ENCODE data around the gene APOBEC3H.

APOBEC3H gene

DNA sequence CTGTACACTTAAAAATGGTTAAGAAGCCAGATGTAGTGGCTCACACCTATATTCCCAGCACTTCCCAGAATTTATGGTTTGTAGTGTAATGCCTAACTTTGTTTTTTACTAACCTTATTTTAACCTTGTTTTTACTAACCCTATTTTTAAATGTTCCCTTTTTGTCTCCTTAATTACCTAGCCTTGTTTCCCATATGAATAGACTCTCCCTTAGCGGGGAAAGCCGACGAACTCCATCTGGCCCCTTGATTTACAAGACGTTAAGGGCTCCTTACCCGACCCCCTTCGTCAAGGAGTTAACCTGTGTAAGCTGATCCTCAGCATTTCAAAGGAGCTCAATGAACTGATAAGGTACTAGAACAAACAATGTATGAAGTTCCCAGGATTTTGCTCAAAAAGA is 17.1 kb downstream of the APOBEC3H start:
- no peak for DNase-seq

DNA sequence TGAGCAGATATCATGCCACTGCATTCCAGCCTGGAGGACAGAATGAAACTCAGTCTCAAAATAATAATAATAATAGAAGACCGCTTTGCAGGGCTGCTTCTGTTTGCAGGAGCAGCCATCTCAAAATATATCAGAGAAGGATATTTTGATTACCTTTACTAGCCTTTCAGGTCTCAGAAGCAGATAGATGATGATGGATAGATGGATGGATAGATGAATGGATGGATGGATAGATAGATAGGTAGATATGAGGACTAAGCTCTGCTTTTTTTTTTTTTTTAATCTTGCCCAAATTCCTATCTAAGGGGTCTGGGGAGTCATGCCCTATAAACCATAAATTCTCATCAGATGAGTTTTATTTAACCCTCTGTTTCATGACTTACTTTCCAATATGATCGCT is 18.5 kb downstream of the APOBEC3H start:
- no peak for DNase-seq

DNA sequence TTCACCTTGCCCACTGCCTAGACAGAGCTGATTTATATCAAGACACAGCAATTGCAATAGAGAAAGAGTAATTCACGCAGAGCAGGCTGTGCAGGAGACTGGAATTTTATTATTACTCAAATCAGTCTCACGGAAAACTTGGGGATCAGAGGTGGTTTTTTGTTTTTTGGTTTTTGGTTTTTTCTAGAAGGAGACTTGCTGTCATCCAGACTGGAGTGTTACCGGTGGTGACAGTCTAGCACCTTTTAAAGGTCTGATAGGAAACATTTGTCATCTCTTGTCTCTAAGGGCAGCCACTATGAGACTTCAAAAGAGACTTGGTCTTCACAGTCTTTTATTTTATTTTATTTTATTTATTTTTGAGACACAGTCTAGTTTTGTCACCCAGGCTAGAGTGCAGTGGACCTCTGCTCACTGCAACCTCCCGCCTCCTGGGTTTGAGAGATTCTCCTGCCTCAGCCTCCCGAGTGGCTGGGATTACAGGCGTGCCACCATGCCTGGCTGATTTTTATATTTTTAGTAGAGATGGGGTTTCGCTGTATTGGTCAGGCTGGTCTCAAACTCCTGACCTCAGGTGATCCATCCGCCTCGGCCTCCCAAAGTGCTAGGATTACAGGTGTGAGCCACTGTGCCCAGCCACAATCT is 19.1 kb downstream of the APOBEC3H start:
- DNase-seq = no peak

DNA sequence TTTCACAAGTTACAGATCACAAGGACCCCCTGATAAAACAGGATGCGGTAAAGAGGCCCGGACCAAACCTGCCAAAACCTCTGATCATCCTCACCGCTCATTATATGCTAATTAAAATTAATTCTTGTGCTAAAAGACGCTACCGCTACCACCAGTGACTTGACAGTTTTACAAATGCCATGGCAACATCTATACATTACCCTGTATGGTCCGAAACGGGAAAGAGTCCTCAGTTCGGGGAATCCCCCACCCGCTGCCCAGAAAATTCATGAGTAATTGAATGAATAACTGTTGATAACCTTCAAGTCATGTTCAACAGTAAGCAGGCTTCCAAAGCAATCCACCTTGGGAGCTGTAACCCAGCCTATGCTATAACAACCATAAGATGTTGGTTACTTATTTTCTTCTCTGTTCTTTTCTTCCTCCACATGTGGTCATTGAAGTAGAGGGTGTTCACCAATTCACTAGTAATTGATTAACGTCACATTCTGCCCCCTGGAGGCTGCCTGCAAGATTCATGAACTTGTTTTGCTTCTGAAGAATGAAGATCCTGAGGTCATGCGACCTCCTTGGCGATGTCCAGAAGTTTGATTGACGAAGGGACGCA is 20.6 kb downstream of the APOBEC3H start:
- no peak for DNase-seq

DNA sequence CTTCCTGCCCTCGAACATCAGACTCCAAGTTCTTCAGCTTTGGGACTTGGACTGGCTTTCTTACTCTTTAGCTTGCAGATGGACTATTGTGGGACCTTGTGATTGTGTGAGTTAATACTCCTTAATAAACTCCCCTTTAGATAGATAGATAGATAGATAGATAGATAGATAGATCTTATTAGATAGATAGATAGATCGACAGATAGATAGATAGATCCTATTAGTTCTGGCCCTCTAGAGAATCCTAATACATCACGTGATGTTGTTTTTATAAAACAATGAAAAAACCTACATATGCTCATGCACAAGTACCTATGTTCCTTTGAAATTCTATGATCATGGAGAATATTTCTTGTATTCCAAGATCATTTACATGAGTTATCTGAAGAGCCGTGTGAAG is 23.9 kb downstream of the APOBEC3H start:
- no peak for DNase-seq

DNA sequence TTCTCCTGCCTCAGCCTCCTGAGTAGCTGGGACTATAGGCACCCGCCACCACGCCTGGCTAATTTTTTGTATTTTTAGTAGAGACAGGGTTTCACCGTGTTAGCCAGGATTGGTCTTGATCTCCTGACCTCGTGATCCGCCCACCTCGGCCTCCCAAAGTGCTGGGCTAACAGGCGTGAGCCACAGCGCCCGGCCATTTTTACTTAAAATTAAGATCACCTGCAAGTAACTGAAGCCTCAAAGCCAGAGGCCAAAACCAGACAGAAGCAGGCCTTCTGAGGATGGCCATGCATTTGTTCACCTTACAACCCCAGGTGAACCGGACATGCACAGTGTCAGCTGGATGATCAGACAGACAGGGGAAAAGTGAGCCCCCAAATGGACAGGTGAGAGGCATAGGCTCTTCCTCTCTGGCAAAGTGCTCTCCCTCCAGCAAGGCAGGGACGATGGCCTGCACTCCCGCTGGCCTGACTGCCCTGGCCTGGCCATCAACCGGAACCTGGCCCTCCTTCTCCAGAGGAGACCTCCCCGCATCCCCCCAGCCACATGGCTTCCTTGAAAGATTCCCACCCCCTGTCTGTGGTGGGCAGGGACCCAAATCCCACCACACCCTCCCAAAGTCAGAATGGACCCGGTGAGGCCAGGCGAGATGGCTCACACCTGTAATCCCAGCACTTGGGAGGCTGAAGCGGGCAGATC is 25.9 kb downstream of the APOBEC3H start:
- no peak for DNase-seq

DNA sequence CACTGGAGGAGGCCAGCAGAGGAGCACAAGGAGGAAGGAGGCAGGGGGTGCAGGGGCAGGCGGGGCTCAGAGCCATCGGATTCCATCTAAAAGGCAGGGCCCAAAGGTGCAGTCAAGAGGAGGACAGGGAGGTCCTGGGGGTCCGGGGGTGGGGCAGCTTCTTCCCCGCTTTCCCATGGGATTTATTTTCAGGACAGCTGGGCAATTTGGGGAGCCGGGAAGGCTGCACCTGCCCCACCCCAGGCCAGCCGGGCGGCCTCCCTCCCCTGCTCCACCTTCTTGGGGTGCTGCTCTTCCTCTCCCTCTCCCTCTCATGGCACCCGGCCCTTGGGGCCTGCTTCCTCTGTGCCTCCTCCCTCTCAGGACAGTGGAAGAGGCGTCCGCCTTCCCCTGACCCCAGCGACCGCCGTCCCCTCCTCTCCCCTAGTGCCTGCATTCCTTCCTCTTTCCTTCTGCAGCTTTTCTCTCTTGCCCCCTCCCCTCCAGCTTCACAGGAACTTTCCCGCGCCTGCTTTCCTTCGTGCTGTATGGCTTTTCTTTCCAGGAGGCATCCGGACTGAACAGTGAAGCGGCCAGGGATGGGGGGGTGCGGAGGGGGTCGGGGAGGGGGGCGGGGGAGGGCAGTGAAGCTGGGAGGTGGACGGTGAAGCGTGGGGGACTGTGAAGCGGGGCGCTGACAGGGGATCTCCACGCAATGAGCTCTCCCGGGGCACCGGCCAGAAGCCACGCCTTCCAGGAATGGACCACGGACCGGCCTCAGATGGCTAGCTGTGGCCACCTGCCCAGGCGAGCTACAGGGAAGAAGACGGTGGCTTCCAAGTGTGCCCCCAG is 26.9 kb downstream of the APOBEC3H start:
- DNase-seq = no peak

DNA sequence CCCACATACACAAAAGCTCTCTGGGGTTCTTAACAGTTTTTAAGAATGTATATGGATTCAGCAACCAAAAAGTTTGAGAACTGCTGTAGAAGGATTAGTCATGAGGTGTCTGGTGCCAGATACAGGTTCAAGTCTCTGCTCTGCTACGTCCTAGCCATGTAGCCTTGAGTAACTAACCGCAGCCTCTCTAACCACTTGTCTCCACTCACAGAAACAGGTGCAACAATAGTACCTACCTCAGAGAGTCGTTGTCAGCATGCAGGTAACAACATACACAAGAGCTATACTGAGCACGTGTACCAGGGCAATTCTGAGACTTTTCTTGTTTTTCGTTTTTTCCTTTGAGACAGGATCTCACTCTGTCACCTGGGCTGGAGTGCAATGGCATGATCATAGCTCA is 28.6 kb downstream of the APOBEC3H start:
- DNase-seq = peak; percentile 5

DNA sequence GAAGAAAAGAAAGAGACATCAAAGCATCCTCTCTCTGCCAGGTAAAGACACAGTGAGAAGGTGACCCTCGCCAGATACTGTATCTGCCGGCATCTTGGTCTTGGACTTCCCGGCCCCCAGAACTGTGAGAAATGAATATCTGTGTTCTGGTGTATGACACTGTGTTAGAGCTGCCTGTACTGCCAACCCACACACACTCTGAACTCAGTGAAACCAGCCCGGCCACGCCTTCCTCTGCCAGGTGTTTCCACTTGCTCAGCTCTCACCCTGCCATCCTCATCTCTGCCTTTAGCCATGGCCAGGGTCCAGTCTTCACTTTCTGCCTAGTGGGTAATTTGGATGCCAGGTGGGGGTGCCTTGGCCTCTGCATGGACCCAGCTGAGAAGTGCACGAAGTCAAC is 31.5 kb downstream of the APOBEC3H start:
- no peak for DNase-seq

DNA sequence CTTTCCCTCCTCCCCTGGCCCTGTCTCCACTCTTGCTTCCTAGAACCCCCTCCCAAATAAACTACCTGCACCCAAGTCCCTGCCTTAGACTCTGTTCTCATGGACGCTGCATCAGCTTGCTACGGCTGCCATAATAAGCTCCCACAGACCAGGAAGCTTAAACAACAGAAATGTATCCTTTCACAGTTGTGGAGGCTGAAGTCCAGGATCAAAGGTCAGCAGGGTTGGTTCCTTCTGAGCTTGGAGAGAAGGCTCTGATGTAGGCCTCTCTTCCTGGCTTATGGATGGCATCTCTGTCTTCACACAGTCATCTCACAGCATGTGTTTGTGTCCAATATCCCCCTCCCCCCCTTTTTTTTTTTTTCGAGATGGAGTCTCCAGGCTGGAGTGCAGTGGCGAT is 32.0 kb downstream of the APOBEC3H start:
- no peak for DNase-seq

DNA sequence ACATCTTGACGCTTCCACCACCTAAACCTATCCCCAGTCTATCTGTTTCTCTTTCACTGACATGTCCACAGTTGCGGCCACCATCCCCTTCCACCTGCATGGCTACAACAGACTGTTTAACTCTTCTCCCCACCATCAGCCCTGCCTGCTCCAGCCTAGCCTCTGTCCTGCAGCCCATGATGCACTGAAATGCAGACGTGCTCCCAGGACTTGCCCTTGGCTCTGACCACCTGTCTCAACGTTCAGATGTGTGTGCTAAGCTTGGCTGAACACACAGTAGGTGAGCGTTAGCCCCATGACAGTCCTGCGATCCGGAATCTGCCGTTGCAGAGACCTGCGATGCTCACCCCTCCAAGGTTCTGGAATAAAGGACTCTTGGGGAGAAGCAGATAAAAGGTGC is 32.7 kb downstream of the APOBEC3H start:
- DNase-seq = no peak

DNA sequence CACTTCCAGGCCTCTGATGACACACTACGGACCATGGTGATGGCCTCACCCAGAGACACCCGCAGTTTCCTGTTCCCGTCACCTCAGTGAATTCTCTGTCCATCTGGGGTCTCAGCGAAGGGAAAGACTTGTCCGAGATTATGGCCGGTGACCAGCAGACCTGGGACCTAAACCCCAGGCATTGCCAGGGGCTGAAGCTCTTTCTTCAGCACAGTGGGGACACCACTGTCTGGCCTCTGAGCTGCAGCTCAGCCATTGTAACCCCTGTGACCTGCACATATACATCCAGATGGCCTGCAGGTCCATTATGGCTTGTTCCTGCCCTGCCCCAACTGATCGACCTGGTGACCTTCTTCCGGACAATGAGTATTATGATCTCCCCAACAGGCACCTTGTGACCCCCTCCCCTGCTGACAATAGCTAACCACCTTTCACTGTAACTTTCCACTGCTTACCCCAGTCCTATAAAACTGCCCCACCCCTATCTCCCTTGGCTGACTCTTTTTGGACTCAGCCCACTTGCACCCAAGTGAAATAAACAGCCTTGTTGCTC is 33.2 kb downstream of the APOBEC3H start:
- no peak for DNase-seq

DNA sequence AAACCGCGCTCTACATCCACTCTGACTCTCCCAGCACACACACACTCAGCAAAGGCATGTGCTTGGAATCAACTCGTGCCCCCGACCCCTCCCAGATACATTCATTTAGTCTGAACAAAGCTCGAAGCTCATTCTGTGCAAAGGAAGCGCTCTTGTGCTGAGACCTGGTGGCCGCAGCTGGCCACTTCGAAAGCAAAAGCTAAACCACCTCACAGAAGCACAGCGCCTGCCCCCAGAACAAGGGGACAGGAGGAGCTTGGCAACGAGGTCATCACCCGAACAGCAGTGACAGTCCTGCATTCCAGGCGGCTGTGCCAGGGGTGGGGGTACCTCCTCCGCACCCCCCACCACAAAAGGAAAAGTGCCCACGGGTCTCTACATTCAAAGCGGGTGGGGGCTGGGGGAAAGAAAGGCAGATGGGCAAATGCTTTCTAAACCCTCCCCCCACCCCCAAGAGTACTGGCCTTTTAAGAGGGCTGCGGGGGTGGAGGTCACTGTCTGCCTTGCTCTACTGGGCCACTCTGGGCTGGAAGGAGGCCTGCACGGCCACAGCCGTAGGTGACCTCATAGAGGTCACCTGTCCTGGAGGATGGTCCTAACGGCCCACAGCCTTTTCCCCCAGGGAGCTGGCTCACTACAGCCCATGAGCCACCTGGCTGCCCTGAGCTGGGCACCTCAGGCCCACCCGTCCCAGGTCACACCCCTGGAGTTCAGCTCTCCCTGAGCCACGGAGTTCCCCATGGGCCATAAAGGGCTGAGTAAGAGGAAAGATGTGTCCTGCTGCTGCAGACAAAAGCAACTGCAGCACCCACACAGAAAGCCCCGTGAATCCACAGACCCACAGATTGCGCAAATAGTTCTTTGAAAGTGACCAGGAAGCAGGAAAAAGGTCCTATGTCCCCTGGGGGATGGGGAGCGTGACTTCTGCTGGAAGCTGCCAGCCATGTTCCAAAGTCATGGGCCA is 34.1 kb downstream of the APOBEC3H start:
- DNase-seq = no peak

DNA sequence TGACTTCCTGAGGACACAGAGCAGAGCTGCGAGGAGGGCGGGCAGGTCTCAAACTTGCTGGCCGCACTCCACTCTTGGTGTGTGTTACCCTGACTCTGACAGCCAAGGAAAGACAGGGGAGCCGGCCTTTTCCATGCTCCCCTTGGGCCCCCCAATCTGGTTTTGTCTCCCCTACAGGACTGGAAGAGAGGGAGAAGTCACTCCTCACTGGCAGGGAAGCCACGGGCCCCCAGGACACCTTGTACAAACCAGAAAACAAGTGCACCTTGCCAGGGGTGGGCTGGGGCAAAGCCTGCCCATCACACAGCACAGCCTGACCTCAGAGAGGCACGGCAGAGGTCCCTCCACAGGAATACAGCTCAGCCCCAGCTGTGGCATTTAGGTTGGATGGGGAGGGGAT is 35.2 kb downstream of the APOBEC3H start:
- DNase-seq = no peak

DNA sequence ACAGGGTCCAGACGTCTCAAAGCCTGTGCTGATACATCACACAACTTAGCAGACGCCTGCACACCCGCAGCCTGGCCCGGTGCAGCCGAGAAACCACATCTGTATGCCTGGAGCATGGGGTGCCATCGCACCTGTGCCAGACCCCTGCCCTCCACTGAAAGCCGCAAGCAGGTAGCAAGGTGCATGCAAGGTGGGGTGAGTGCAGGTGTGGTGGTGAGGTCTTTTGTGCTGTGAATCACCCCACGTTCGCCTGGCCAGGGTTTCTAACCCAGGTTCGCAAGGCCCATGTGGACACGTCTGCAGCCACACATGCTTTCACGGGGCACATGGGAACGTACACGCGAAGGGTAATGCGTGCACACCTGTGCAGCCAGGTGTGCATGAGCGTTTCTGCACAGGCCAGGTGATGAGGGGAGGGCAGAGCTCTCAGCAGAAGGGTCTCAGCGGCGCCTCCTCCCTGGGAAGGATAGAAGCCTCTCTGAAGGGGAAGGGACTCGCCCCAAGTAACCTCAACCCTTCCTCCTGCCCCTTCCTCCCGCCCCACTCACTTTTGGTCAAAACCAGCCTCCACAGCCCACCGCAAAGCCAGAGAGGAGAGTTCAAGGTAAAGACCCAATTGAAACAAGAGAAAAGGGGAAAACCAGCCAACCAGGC is 36.0 kb downstream of the APOBEC3H start:
- no peak for DNase-seq

DNA sequence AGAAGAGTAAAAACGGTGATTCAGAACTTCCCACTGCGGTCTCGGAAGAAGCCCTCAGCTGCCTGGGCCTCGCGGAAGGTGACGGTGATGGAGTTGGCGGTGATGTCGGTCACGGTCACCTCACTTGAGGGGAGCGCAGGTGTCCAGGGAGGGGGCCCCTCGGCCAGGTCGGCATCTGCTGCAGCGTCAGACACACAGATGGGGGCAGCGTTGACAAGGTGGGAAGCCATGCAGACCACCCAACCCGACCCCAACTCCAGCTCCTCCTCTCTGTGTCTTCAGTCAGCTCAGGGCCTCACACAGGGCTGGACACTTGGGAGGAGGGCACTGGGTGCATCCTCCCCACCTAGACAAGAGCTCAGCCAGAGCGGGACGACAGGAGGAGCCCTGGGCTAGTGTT is 36.8 kb downstream of the APOBEC3H start:
- no peak for DNase-seq

DNA sequence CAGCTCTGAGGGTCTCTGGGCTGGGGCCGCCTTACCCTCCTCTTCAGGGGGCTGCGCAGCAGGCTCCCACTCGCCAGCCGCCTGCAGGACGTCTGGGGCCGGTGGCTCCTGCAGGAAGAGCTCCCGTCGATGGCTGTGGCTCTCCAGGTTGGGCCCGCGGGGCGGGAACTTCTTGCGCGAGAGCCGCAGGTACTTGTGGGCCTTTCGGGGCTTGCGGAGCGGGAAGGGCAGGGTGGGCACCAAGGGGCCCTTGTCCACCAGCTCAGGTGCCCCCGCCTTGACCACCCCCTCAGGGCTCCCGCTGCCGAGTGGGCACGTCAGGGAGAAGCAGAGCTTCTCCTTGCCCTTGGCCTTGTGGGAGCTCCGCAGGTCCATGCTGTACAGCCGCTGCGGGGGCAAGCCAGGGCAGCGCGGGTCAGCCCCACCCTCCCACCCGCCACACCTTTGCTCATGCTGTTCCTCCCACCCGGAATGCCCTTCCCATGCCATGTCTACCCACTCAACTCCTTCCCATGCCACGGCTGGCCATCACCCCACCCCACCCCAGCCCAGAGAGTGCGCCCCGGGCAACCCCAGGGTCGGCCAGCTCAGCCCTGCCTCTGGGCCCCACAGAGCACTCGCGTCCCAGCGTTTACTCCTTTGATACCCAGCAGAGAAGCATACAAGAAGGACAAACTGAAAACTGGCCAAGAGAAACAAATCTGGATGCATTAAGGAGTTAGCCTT is 37.5 kb downstream of the APOBEC3H start:
- no peak for DNase-seq

DNA sequence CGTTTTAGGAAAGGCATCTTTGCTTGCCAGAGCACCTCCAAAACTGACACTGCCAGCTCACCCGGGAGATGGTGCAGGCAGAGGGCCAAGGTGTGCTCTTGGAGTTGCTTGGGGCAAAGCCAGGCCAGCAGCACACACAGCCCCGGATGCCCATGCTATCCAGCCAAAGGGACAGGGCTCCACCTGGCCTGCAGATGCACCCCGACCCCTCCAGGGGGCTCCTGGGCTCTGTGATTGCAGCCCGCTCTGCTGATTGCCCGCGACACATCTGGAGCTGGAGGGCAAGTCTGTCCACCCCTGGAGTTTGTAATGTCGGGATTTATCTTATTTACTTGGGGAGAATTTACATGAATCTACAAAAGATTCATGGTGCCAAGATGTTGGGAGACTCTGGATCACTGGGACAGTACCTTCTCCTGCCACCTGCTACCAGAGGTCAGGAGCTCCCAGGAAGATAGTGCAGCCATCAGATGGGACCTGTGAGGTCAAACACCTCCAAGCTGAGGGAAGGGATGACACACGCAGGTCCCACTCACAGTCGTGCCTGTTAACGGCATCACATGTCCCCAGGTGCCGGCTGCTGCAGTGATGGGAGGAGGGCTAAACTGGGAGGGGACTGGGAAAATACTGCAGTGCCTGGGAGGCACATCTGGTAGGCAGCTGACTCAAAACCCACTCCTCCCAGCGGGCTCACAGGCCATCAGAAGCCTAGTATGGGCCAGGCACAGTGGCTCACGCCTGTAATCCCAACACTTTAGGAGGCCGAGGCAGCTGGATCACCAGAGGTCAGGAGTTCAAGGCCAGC is 38.2 kb downstream of the APOBEC3H start:
- DNase-seq = no peak

DNA sequence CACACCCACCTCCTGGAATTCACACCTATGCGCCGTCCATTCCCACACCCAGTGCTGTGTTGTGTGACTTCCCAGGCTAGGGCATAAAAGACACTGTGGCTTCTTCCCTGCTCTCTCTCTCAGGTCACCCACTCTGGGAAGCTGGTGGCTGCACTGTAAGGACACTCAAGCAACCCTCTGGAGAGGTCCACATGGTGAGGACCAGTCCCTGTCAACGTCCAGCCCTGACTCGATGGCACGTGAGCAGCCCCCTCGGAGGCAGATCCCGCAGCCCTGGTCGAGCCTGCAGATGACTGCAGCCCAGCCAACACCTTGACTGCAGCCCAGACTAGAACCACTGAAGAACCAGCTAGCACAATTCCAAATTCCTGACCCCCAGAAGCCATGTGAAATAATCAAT is 39.3 kb downstream of the APOBEC3H start:
- DNase-seq = no peak
